CD14-positive monocyte (primary cell): Measurements from ENCODE around the gene CREB1. TPM values are rescaled to one million over a fixed set of nuclear protein-coding genes. Genes with fewer than 3 reads are reported as not detected.
"Not testable (repeated sequence)": the region's sequence is repeated elsewhere in the genome, so short reads cannot be mapped to it uniquely, and the experiment has no call there.

ENCODE experiments used
- DNase-seq, 3 donors: peaks; one replicate each; pipeline ENCODE4 v3.0.0-alpha.2; 2011 to 2022
- H2AFZ ChIP-seq: 2 replicates; pipeline ENCODE4 v1.6.0; 2012; ENCODE audit warnings: mild to moderate bottlenecking, low read depth, low read length, inconsistent platforms; ENCODE audit not compliant: insufficient read depth, poor library complexity, severe bottlenecking
- H3K27ac ChIP-seq, 2 donors: 1 replicate in 1 of 2; 2 replicates in 1 of 2; pipeline ENCODE4 v1.5.1; 2012 to 2013; ENCODE audit warnings: low read length in 2 of 2, control low read depth in 1 of 2, inconsistent platforms in 1 of 2, low read depth in 1 of 2, mild to moderate bottlenecking in 1 of 2
- H3K27me3 ChIP-seq, 2 donors: one replicate each; pipeline versions ENCODE4 v1.6.0 to v1.6.1; 2011 to 2013; ENCODE audit warnings: low read length in 2 of 2; ENCODE audit not compliant: control insufficient read depth in 2 of 2, insufficient read depth in 2 of 2
- H3K36me3 ChIP-seq, 2 donors: replicated peaks in 1 of 2; 1 replicate in 1 of 2; 2 replicates in 1 of 2; pipeline versions ENCODE4 v1.5.1 to v1.6.1; 2012 to 2013; ENCODE audit warnings: low read length in 2 of 2, control low read depth in 1 of 2, inconsistent platforms in 1 of 2, mild to moderate bottlenecking in 1 of 2; ENCODE audit not compliant: insufficient read depth in 2 of 2, control insufficient read depth in 1 of 2
- H3K4me1 ChIP-seq, 2 donors: 1 replicate in 1 of 2; 2 replicates in 1 of 2; pipeline versions ENCODE4 v1.5.1 to v1.6.1; 2012 to 2013; ENCODE audit warnings: low read length in 2 of 2, control low read depth in 1 of 2, inconsistent platforms in 1 of 2, mild to moderate bottlenecking in 1 of 2, moderate library complexity in 1 of 2; ENCODE audit not compliant: insufficient read depth in 2 of 2, control insufficient read depth in 1 of 2
- H3K4me2 ChIP-seq: replicated peaks from 2 replicates; pipeline ENCODE3; 2012; ENCODE audit warnings: low read length, moderate library complexity, mild to moderate bottlenecking; ENCODE audit not compliant: poor library complexity, severe bottlenecking; ENCODE audit errors: extremely low read depth
- H3K4me3 ChIP-seq, 3 experiments: fragments of 200-600 bp in 1 of 3; sonication (generic) in 1 of 3; replicated peaks in 1 of 3; 1 replicate in 2 of 3; 2 replicates in 1 of 3; pipeline ENCODE4 v1.5.1; 2011 to 2013; ENCODE audit warnings: low read length in 3 of 3, mild to moderate bottlenecking in 3 of 3, control low read depth in 2 of 3, low read depth in 2 of 3, inconsistent platforms in 1 of 3, moderate library complexity in 1 of 3
- H3K79me2 ChIP-seq: 2 replicates; pipeline ENCODE4 v1.6.0; 2012; ENCODE audit warnings: mild to moderate bottlenecking, control low read depth, inconsistent platforms, low read length, moderate library complexity; ENCODE audit not compliant: insufficient read depth
- H3K9ac ChIP-seq: 2 replicates; pipeline ENCODE4 v1.6.0; 2017; ENCODE audit warnings: low read length, mild to moderate bottlenecking; ENCODE audit not compliant: insufficient read depth, poor library complexity, severe bottlenecking
- H3K9me3 ChIP-seq, 2 donors: replicated peaks in 1 of 2; 1 replicate in 1 of 2; 2 replicates in 1 of 2; pipeline versions ENCODE4 v1.5.1 to v1.6.1; 2012 to 2013; ENCODE audit warnings: low read length in 2 of 2, control low read depth in 1 of 2; ENCODE audit not compliant: control insufficient read depth in 1 of 2, insufficient read depth in 1 of 2
- H4K20me1 ChIP-seq: 2 replicates; pipeline ENCODE4 v1.6.0; 2012; ENCODE audit warnings: mild to moderate bottlenecking, low read length, control low read depth, moderate library complexity; ENCODE audit not compliant: insufficient read depth
- H3K27ac Mint-ChIP-seq, 7 donors: one replicate each; pipeline ENCODE4 v1.8.0; 2020; ENCODE audit warnings: mild to moderate bottlenecking in 7 of 7, mixed read lengths in 7 of 7, moderate library complexity in 6 of 7, inconsistent platforms in 2 of 7
- H3K27me3 Mint-ChIP-seq, 3 donors: one replicate each; pipeline ENCODE4 v1.8.0; 2021 to 2022; ENCODE audit warnings: low read depth in 3 of 3, mild to moderate bottlenecking in 3 of 3, mixed read lengths in 3 of 3, moderate library complexity in 3 of 3, inconsistent platforms in 1 of 3
- H3K36me3 Mint-ChIP-seq, 2 donors: one replicate each; pipeline ENCODE4 v1.8.0; 2020; ENCODE audit warnings: mixed read lengths in 2 of 2, inconsistent platforms in 1 of 2, mild to moderate bottlenecking in 1 of 2
- H3K4me1 Mint-ChIP-seq: one replicate; pipeline ENCODE4 v1.8.0; 2020; ENCODE audit warnings: mild to moderate bottlenecking, mixed read lengths
- H3K4me3 Mint-ChIP-seq, 2 donors: one replicate each; pipeline ENCODE4 v1.8.0; 2020; ENCODE audit warnings: mild to moderate bottlenecking in 2 of 2, mixed read lengths in 2 of 2, moderate library complexity in 1 of 2
- H3K9me3 Mint-ChIP-seq, 7 donors: one replicate each; pipeline ENCODE4 v1.8.0; 2020 to 2022; ENCODE audit warnings: mixed read lengths in 7 of 7, mild to moderate bottlenecking in 6 of 7, moderate library complexity in 6 of 7, inconsistent platforms in 2 of 7
- WGBS: methylation state at CpG from one replicate; pipeline ENCODE4 v1.1.5; 2013; ENCODE audit warnings: missing lambda C conversion rate; ENCODE audit not compliant: insufficient coverage; 5-methylcytosine and 5-hydroxymethylcytosine counted together
- intact Hi-C, 2 donors: fragments of 100-400 bp; cut with micrococcal nuclease; formaldehyde crosslinking; loops; one replicate each; pipeline versions ENCODE4 v1.15.0 to v1.15.1; 2023
- polyA plus RNA-seq, 3 donors: library from polyadenylated mRNA; depleted of rRNA in 1 of 3; unstranded in 2 of 3; stranded (reverse) in 1 of 3; fragments of 300-500 nt in 2 of 3; fragments of >200 nt in 1 of 3; fragmentation: Illumina TruSeq in 2 of 3; gene quantifications; 1 replicate in 2 of 3; 2 replicates in 1 of 3; pipeline ENCODE4 v1.2.3, GENCODE V29; 2012 to 2021
- TF ChIP-seq, protein P1 (sequence below): fragments of 200-600 bp; IDR thresholded peaks from one replicate; pipeline ENCODE4 v1.8.0; 2022; ENCODE audit warnings: antibody characterized with exemption, mild to moderate bottlenecking

CREB1 gene
- polyA plus RNA-seq, 3 donors = 43.3 to 60.5 (median 55.2) TPM

- Histone ChIP-seq H3K4me1 (peaks cover 18 to 23% of the 10 kb centered on the region in 2 donors), H3K4me2 (peak overlapping the region; percentile 40), H3K9ac (no peak overlapping the region), H3K79me2 (no peaks in the 10 kb centered on the region), H3K9me3 (no peaks in the 10 kb centered on the region), H3K4me3 (peak overlapping the region in 1 of 3 experiments; percentile 27), H3K36me3 (no peaks in the 10 kb centered on the region), H2AFZ (peak overlapping the region; percentile 57), H3K27me3 (no peaks in the 10 kb centered on the region), H4K20me1 (no peaks in the 10 kb centered on the region), H3K27ac (peak overlapping the region in 1 of 2 donors; percentile 74)
- DNase-seq = no peak
- no CpG with 5 or more reads among the region's 1 CpG for WGBS
- peaks cover 0 to 3% (median 0%) of the 10 kb centered on the region in 3 donors for H3K27me3 Mint-ChIP-seq
- intact Hi-C loops = no loop called here
- H3K4me3 Mint-ChIP-seq = no peak overlapping the region
- peak overlapping the region in 6 of 7 donors; percentile 66 to 88 (median 77) for H3K27ac Mint-ChIP-seq
- H3K4me1 Mint-ChIP-seq = peaks cover 24% of the 10 kb centered on the region
- no peaks in the 10 kb centered on the region for H3K9me3 Mint-ChIP-seq
- TF ChIP-seq, protein P1, sequence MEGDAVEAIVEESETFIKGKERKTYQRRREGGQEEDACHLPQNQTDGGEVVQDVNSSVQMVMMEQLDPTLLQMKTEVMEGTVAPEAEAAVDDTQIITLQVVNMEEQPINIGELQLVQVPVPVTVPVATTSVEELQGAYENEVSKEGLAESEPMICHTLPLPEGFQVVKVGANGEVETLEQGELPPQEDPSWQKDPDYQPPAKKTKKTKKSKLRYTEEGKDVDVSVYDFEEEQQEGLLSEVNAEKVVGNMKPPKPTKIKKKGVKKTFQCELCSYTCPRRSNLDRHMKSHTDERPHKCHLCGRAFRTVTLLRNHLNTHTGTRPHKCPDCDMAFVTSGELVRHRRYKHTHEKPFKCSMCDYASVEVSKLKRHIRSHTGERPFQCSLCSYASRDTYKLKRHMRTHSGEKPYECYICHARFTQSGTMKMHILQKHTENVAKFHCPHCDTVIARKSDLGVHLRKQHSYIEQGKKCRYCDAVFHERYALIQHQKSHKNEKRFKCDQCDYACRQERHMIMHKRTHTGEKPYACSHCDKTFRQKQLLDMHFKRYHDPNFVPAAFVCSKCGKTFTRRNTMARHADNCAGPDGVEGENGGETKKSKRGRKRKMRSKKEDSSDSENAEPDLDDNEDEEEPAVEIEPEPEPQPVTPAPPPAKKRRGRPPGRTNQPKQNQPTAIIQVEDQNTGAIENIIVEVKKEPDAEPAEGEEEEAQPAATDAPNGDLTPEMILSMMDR = no peak
- H3K36me3 Mint-ChIP-seq = peaks cover 0 to 6% of the 10 kb centered on the region in 2 donors
Observed at GRCh38 chr2:207492461-207492860, 37.3 kb upstream of the CREB1 start.

DNA sequence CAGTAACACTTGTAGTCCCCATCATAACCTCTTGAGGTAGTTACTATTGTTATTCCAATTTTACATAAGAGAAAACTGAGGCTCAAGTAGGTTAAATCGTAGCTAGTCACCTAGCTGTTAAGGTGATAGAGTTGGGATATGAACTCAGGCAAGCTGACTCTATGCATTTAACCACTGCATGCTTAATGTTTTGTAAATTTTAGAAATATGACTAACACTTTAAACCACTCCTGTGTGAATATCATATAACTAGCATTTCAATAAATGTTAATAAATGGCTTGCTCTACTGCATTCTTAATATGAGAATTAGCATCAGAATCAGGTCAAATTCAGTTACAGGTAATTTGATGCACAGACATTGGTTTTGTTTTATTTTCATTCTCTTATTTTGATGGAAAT is 35.6 kb upstream of the CREB1 start:
- Mint-ChIP-seq H3K9me3 (no peaks in the 10 kb centered on the region), H3K36me3 (peaks cover 0 to 2% of the 10 kb centered on the region in 2 donors), H3K27me3 (peaks cover 0 to 3% (median 0%) of the 10 kb centered on the region in 3 donors), H3K4me3 (no peak overlapping the region), H3K4me1 (peaks cover 40% of the 10 kb centered on the region), H3K27ac (no peak overlapping the region)
- no peaks in the 10 kb centered on the region for H3K9me3 ChIP-seq
- H4K20me1 ChIP-seq = no peaks in the 10 kb centered on the region
- peaks cover 33 to 40% of the 10 kb centered on the region in 2 donors for H3K4me1 ChIP-seq
- H3K27me3 ChIP-seq = no peaks in the 10 kb centered on the region
- TF ChIP-seq, protein P1 = no peak
- no peak overlapping the region for H2AFZ ChIP-seq
- H3K9ac ChIP-seq = no peak overlapping the region
- WGBS = no CpG with 5 or more reads among the region's 1 CpG
- DNase-seq = no peak
- no peak overlapping the region for H3K4me3 ChIP-seq
- H3K79me2 ChIP-seq = no peaks in the 10 kb centered on the region
- intact Hi-C loops = no loop called here
- no peaks in the 10 kb centered on the region for H3K36me3 ChIP-seq
- H3K27ac ChIP-seq = no peak overlapping the region
- H3K4me2 ChIP-seq = no peak overlapping the region

DNA sequence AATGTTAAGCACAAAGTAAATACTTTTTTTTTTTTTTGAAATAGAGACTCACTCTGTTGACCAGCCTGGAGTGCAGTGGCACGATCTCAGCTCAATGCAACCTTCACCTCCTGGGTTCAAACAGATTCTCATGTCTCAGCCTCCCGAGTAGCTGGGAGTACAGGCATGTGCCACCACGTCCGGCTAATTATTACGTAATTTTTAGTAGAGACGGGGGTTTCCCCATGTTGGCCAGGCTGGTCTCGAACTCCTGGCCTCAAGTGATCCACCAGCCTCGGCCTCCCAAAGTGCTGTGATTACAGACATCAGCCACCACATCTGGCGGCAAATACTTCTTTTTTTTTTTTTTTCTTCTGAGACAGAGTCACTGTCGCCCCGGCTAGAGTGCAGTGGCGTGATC is 32.8 kb upstream of the CREB1 start:
- H3K4me1 ChIP-seq = peaks cover 58 to 64% of the 10 kb centered on the region in 2 donors
- Mint-ChIP-seq H3K27ac (peak overlapping the region in 4 of 7 donors; percentile 46 to 76 (median 52)), H3K4me1 (peaks cover 65% of the 10 kb centered on the region)
- H3K4me3 Mint-ChIP-seq, H3K79me2 ChIP-seq, H2AFZ ChIP-seq, H3K9me3 ChIP-seq, H3K36me3 ChIP-seq, H3K9ac ChIP-seq, H3K9me3 Mint-ChIP-seq, H4K20me1 ChIP-seq, H3K4me3 ChIP-seq, DNase-seq, H3K27me3 ChIP-seq, H3K27ac ChIP-seq, intact Hi-C loops, H3K36me3 Mint-ChIP-seq, H3K4me2 ChIP-seq, H3K27me3 Mint-ChIP-seq: not testable (repeated sequence)
- 93% methylated on average over 2 of the region's 12 CpGs for WGBS
